Renal cortical epithelial cell (primary cell): Measurements from ENCODE around the gene TCN2. TPM values are rescaled to one million over a fixed set of nuclear protein-coding genes. Genes with fewer than 3 reads are reported as not detected.
A peak's percentile ranks its signal among the peaks of the same experiment; 100 is the strongest.
"Not testable (repeated sequence)": the region's sequence is repeated elsewhere in the genome, so short reads cannot be mapped to it uniquely, and the experiment has no call there.

Experiments
- DNase-seq: peaks from one replicate; pipeline ENCODE4 v3.0.0-alpha.2; 2011; ENCODE audit warnings: low read depth
- total RNA-seq: library from RNA; depleted of rRNA; stranded (reverse); fragments of >200 nt; gene quantifications from 2 replicates; pipeline ENCODE4 v1.2.3, GENCODE V29; 2014

Gene TCN2
- total RNA-seq, 1 donor from 2014 or later, result 26.0 TPM

DNA sequence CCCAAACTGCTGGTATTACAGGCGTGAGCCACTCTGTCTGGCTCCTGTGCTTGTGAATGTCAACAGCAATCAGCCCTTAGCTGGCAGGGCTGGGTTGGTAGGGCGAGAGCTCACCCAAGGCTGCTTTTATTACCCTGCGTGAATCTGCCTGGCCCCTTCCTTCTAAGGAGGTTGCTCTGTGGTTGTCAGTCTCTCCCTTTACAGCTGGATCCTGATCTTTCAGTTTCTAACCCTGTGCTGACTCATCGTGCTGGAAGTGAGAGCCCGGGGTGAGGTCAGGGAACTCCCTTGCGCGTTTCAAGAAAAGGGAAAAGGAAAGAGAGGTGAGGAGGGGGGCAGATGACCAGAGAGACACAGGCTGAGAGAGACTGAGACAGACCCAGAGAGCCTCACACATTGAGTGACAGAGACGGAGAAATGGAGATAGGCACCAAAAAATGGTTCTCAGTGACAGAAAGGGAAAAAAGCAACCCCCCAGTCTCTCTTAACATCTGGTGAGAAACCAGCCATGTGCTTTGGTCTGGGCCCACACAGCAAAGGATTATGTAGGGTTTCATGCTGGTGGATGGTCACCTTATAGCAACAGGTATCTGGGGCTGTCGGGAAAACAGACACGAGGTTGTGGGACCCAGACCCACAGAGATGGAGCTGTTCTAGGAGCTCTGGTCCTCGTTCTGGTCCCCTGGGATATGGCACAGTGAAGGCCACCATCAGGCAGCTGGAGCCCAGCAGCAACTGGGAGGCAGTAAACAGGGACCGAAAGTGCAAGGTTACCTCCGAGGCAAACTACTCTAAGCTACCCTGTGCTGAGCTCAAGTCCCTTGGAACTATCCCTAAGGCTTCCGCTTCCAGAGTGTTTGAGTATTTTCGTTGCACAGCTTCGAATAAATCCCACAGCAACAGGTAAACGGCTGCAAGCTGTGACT, 2.5 kb downstream of the TCN2 start:
- peak; percentile 94 for DNase-seq

DNA sequence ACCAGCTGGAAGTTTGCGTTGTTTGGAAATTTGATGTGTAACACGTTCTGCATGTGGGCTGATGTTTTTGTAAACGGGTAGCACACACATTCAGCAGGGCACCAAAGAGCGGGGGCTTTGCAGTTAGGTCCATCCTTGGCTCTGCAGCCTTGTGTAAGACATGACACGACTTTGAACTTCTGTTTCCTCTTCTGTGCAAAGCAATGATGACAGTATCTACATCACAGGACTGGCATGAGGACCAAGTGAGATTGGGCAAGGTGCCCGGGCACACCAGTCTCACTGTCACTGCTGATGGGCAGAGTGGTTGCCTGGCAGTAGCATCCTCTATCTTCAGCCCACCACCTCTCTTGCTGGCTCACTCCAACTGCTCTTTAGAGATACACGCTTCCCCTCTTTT, 3.3 kb downstream of the TCN2 start:
- no peak for DNase-seq

DNA sequence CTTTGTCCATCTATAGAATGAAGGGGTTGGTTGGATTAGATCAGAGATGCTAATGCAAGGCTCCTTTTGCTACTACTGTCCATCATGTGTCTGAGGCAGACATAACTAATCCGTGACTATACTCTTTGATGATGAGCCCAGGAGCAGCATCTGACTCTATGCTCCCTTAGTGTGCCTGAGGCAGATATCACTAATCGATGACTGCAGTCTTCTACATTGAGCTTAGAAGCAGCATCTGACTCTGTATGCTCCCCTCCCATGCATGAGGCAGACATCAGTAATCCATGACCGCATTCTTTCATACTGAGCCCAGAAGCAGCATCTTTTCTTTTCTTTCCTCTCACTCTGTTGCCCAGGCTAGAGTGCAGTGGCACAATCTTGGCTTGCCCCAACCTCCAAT, 4.2 kb downstream of the TCN2 start:
- DNase-seq, result no peak

DNA sequence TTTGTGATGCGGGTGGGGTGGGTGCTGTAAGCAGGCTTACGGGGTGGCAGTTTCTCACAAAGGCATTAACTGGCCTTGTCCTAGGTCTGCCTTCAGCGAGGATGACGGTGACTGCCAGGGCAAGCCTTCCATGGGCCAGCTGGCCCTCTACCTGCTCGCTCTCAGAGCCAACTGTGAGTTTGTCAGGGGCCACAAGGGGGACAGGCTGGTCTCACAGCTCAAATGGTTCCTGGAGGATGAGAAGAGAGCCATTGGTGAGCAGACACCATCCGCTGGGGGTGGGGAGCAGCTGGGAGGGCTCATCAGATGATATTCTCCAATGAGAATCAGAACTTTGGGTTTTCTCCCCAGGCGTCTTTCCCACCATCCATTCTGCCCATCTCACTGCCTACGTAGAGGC, 5.8 kb downstream of the TCN2 start:
- DNase-seq, result no peak

DNA sequence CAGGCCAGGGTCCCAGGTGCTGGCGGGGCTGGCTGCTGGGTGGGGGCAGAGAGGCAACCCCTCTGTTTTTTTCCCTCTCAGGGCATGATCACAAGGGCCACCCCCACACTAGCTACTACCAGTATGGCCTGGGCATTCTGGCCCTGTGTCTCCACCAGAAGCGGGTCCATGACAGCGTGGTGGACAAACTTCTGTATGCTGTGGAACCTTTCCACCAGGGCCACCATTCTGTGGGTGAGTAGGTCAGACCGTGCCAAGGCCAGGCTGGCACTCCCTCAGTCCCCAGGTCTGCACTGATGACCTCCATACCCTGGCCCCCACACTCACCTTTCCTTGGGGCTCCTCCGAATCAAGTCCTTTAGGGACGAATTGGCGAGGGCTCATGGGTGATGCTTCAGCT, 7.3 kb downstream of the TCN2 start:
- no peak for DNase-seq

DNA sequence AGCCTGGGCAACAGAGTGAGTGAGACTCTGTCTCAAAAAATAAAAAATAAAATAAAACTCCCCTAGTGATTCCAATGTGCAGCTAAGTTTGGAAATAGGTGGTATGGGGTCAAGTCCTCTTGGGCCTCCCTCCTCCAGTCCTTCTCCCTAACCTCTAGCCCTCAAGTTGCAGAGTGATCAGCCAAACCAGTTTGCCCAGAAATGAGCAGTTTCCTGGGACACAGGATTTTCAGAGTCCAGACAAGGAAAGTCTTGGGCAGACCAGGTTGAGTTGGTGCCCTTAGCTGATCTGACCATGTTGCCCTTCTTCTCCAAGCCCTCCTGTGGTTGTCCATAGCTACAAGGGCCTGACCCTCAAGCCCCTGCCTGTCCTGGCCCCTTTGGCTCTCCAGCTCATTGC, 7.9 kb downstream of the TCN2 start:
- no peak for DNase-seq

DNA sequence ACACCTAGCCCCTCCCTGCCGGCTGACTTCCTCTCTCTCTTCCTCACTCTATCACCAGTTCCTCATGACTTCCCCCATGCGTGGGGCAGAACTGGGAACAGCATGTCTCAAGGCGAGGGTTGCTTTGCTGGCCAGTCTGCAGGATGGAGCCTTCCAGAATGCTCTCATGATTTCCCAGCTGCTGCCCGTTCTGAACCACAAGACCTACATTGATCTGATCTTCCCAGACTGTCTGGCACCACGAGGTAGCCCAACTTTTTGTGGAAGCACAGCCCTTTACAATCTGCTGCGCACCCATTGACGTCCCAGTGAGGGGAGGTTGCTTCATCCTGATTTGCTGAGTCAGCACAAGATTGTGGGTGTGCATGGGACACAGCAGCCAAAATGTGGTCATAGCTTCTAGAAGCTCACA, 8.6 kb downstream of the TCN2 start:
- DNase-seq, result no peak

DNA sequence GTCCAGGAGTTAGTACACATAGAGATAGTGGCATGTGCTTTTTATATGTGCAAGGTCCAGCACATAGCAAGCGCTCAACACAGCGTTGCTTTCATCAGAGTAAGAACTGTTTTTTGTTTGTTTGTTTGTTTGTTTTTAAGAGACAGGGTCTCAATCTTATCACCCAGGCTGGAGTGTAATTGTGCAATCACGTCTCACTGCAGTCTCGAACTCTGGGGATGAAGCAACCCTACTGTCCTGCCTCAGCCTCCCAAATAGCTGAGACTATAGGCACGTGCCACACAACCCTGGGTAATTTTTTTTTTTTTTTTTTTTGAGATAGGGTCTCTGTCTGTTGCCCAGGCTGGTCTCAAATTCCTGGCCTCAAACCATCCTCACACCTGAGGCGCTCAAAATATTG, 10.8 kb downstream of the TCN2 start:
- no peak for DNase-seq

DNA sequence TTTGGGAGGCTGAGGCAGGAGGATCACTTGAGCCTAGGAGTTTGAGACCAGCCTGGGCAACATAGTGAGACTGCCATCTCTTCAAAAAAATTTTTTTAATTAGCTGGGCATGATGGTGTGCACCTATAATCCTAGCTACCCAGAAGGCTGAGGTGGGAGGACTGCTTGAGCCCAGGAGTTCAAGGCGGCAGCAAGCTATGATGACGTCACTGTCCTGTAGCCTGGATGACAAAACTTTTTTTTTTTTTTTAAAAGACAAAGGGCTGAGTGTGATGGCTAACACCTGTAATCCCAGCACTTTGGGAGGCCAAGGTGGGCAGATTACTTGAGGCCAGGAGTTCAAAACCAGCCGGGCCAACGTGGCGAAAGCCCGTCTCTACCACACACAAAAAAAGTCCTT, 12.9 kb downstream of the TCN2 start:
- not testable (repeated sequence) for DNase-seq

DNA sequence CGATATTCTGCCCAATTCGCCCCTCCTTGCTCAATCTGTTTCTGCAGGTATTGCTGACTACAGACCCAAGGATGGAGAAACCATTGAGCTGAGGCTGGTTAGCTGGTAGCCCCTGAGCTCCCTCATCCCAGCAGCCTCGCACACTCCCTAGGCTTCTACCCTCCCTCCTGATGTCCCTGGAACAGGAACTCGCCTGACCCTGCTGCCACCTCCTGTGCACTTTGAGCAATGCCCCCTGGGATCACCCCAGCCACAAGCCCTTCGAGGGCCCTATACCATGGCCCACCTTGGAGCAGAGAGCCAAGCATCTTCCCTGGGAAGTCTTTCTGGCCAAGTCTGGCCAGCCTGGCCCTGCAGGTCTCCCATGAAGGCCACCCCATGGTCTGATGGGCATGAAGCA, 19.4 kb downstream of the TCN2 start:
- no peak for DNase-seq

DNA sequence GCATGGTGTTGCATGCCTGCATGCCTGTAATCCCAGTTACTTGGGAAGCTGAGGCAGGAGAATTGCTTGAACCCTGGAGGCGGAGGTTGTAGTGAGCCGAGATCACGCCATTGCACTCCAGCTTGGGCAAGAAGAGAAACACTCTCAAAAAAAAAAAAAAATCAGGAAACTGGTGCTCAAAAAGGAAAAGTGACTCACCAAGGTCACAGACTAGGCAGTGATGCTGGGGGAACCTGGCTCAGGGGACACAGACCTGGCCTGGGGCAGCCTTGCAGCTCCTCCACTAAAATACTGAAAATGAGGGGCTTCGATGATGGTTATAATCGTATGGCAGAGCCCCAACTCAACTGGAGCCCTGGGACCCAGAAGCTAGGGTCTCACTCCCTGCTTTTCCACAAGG, 20.5 kb downstream of the TCN2 start:
- DNase-seq, result no peak

DNA sequence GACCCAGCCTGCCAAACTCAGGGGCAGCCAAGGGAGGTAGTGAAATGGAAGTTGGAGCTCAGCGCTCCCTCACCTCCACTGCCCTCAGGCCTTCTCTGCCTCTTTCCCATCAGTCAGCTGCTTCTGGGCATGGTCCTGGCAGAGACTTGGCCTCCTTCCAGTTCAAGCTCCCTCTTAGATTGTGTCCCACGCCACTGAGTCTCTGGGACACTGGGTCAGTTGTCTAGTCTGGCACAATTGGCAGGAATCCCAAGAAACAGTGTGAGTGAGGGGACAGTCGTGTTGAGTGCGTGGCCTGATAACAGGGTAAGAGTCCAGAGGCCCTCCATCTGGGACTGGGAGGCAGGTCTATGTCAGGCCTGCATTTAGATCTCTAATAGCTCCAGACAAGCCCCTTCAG, 21.5 kb downstream of the TCN2 start:
- DNase-seq, result no peak

DNA sequence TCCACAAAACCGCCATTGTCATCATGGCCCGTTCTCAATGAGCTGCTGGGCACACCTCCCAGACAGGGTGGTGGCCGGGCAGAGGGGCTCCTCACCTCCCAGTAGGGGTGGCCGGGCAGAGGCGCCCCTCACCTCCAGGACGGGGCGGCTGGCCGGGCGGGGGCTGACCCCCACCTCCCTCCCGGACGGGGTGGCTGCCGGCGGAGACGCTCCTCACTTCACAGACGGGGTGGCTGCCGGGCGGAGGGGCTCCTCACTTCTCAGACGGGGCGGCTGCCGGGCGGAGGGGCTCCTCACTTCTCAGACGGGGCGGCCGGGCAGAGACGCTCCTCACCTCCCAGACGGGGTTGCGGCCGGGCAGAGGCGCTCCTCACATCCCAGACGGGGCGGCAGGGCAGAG, 24.5 kb downstream of the TCN2 start:
- DNase-seq, result not testable (repeated sequence)

DNA sequence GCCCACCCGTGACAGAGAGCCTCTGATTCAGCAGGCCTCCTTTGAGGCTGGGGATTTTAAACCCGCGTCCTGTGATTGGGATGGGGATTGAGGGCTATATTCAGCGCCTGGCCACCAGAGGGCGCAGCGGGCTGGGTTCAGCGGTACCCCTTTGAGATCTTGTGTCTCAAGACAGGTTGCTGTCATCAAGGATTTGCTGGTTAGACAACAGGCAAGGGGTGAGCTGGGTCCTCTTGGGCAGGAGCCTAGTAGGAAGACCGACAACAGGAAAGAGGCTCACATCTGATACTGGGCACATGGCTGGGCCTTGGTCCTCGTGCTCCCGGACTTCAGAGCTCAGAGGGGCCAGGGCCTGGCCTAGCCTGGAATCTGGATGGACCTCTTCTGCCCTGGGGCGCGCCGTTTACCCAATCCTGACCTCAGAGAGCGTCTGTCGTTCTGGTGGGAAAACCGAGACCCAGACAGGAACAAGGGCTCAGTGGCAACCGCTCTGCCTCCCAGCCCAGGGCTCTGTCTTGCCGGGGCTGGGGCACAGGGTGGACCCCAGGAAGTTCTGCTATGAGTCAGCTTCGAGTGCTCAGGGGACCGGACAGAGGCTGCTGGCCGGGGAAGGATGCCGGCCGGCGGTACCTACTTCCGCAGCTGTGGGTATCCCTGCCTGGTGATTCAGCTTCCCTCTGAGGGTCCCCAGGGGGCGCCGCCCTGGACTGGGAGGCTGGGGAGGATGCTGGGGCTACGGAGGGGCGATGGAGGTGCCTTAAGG, 27.7 kb downstream of the TCN2 start:
- peak; percentile 85 for DNase-seq

DNA sequence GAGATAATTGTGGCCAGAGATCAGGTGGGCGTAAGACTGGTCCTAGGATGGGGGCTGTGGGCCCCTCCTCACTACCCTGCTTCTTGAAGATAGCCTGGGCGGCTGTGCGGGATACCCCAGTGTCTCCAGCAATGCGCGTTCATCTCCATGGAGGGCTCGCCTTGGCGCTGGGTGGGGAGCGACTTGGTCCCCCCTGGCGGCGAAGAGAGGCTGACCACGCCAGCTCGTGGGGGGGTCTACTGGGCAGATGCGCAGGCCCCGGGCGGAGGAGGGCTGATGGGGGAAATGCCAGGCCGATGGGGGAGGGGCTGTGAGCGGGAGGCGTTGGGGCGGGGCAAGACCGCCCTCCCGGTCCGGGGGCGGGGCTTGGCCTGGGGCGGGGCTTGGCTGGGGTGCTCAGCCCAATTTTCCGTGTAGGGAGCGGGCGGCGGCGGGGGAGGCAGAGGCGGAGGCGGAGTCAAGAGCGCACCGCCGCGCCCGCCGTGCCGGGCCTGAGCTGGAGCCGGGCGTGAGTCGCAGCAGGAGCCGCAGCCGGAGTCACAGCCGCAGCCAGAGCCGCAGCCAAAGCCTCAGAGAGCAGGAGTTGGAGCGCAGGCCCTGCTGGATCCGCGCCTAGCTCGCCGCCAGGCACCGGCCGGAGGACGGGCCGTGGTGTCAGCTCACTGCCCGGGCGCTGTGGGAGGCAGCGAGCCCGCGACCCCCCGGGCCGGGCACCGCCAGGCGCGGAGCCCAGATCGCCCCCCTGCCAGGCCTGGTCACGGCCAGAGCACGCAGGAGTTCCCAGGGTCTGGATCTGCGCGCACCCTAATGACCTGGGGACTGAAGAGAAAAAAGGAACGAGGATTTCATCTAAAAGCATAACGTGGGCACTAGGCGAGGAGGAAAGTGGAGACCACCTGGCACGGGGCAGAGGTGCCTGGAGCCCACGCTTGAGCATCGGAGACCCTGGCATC, 28.6 kb downstream of the TCN2 start, which contains the start of gene SLC35E4:
TSS of gene SLC35E4 (plus strand) at position 509 of the 953 bp plus-strand sequence. CDS start 670 bp downstream, outside the sequence.
- peak; percentile 40 for DNase-seq

DNA sequence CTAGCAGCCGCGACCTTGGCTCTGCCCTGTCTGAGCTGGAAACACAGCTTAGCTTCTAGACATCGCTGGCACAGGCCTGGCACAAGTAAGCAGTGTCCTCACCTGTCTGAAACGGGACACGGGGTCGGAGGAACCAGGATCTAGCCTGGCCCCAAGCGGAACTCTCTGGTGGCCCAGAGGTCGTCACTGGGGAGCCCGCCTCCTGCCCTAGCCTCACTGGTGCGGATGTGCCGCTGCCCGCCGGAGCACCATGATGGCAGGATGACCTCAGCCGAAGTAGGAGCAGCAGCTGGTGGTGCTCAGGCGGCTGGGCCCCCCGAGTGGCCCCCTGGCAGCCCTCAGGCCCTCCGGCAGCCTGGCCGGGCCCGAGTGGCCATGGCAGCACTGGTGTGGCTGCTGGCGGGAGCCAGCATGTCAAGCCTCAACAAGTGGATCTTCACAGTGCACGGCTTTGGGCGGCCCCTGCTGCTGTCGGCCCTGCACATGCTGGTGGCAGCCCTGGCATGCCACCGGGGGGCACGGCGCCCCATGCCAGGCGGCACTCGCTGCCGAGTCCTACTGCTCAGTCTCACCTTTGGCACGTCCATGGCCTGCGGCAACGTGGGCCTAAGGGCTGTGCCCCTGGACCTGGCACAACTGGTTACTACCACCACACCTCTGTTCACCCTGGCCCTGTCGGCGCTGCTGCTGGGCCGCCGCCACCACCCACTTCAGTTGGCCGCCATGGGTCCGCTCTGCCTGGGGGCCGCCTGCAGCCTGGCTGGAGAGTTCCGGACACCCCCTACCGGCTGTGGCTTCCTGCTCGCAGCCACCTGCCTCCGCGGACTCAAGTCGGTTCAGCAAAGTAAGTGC, 29.5 kb downstream of the TCN2 start:
- DNase-seq, result no peak

DNA sequence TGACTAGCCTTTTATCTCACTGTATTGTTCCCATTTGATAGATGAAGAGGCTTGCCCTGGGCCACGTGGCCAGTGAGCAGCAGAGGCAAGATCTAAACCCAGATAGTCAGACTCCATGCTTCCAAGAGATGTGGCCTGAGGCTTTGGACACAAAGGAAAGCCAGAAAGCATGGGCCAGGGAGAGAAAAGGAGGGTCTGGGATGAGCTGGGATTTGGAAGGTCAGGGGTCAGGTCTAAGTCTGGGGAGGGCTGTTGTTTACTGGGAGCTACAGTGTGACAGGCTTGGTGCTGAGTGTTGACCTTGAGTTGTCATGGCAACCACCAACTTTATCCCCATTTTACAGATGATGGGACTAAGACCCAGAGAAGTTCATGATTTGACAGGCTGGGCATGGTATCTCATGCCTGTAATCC, 30.7 kb downstream of the TCN2 start:
- DNase-seq, result no peak

DNA sequence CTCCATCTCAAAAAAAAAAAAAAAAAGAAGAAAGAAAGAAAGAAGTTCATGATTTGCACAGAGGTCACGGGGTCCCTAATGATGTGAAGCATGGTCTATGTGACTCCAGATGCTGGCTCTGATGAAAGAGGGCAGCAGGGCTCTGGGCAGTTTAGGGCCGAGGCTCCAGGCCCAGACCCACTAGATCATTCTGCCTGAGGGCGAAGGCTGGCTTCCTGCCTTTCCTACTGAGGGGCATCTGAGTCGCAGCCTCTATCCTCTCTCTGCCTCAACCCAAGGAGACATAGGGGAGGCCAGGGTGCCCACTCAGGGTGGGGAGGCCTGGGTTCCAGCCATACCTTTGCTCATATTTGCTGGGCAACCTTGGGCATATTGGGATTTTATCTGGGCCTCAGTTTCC, 33.4 kb downstream of the TCN2 start:
- no peak for DNase-seq

DNA sequence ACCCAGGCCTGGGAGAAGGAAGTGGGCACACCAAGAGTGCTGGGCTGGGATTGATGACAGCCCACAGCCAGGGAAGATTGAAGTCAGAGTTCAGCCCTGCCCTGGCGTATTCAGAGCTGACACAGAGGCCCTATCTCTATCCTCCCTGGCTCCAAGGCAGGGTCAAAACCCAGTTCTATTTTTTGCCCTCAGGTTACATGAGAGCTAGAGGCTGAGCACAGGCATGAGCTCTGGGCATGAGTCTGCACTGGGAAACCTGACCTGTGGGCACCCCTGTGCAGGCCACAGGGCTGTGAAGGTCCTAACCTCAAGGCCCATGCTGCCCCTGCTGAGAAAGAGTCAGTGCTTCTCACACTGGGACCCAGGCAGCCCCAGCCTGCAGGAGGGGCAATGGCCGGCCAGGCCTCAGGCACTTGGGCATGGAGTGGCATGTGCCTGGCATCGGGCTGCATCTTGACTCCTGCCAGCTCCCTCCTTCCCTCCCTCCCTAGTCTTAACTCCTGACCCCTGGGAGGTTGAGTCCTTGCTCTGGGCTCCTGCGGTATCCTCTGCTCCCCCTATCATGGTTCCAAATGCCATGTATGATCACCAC, 34.0 kb downstream of the TCN2 start:
- DNase-seq, result no peak
